Lung (tissue), 16 donors: ENCODE measurements around the gene SLC40A1. TPM values are rescaled to one million over a fixed set of nuclear protein-coding genes. Genes with fewer than 3 reads are reported as not detected.

Source experiments
- ATAC-seq: fragments of 200-7000 bp; cut with Tn5 transposase; one replicate; pipeline ENCODE4 v1.9.1; 2020; ENCODE audit warnings: moderate number of reproducible peaks; ENCODE audit not compliant: insufficient read depth, low FRiP score
- DNase-seq, 3 donors: peaks; one replicate each; pipeline ENCODE4 v3.0.0-alpha.2; 2013 to 2017
- H3K27ac ChIP-seq, 2 donors: one replicate each; pipeline ENCODE4 v1.5.1; 2013; ENCODE audit warnings: mild to moderate bottlenecking in 2 of 2, moderate library complexity in 2 of 2, control low read depth in 1 of 2, inconsistent platforms in 1 of 2, low read depth in 1 of 2, low read length in 1 of 2
- H3K27me3 ChIP-seq, 3 donors: one replicate each; pipeline ENCODE4 v1.5.1; 2013; ENCODE audit warnings: low read length in 2 of 3; ENCODE audit not compliant: control insufficient read depth in 3 of 3, insufficient read depth in 3 of 3
- H3K36me3 ChIP-seq, 4 donors: one replicate each; pipeline ENCODE4 v1.5.1; 2013; ENCODE audit warnings: low read length in 4 of 4, mild to moderate bottlenecking in 1 of 4, moderate library complexity in 1 of 4; ENCODE audit not compliant: control insufficient read depth in 4 of 4, insufficient read depth in 4 of 4
- H3K4me1 ChIP-seq, 5 donors: one replicate each; pipeline ENCODE4 v1.5.1; 2013; ENCODE audit warnings: low read length in 5 of 5, mild to moderate bottlenecking in 2 of 5, moderate library complexity in 1 of 5; ENCODE audit not compliant: control insufficient read depth in 5 of 5, insufficient read depth in 5 of 5
- H3K4me3 ChIP-seq: one replicate; pipeline ENCODE4 v1.5.1; 2013; ENCODE audit warnings: mild to moderate bottlenecking, control low read depth, moderate library complexity
- H3K9ac ChIP-seq, 2 donors: one replicate each; pipeline ENCODE4 v1.5.1; 2013; ENCODE audit warnings: low read length in 2 of 2, control low read depth in 1 of 2; ENCODE audit not compliant: insufficient read depth in 1 of 2
- H3K9me3 ChIP-seq, 4 donors: one replicate each; pipeline ENCODE4 v1.5.1; 2013; ENCODE audit warnings: low read length in 3 of 4, mild to moderate bottlenecking in 1 of 4, moderate library complexity in 1 of 4; ENCODE audit not compliant: control insufficient read depth in 4 of 4, insufficient read depth in 3 of 4
- WGBS, 2 donors: extraction: QIAGEN DNeasy Blood & Tissue Kit; methylation state at CpG; one replicate each; pipeline ENCODE4 v1.1.7; 2013; 5-methylcytosine and 5-hydroxymethylcytosine counted together
- long read RNA-seq, 5 donors: transcript quantifications; one replicate each; lab custom pipeline, GENCODE V29; 2026
- polyA plus RNA-seq, 2 donors: library from polyadenylated mRNA; stranded (reverse); fragments of 200-250 nt; gene quantifications; one replicate each; pipeline ENCODE4 v1.2.1, GENCODE V29; 2013
- total RNA-seq, 2 donors: library from RNA; depleted of rRNA in 1 of 2; stranded (reverse); fragments of >200 nt in 1 of 2; gene quantifications; one replicate each; pipeline ENCODE4 v1.2.1, GENCODE V29; 2014 to 2021
- TF ChIP-seq, protein P1 (sequence below): IDR thresholded peaks from 2 replicates; pipeline ENCODE4 v1.5.1; 2012; ENCODE audit warnings: mild to moderate bottlenecking; ENCODE audit errors: control extremely low read depth, extremely low read depth
- donor health status: control.
- donor health status: control.
- donor health status: Bipolar disorder and iron deficiency.
- donor health status: healthy.
- donor health status: DM: yes; HTN: yes; CAD: no.

SLC40A1 gene, protein sequence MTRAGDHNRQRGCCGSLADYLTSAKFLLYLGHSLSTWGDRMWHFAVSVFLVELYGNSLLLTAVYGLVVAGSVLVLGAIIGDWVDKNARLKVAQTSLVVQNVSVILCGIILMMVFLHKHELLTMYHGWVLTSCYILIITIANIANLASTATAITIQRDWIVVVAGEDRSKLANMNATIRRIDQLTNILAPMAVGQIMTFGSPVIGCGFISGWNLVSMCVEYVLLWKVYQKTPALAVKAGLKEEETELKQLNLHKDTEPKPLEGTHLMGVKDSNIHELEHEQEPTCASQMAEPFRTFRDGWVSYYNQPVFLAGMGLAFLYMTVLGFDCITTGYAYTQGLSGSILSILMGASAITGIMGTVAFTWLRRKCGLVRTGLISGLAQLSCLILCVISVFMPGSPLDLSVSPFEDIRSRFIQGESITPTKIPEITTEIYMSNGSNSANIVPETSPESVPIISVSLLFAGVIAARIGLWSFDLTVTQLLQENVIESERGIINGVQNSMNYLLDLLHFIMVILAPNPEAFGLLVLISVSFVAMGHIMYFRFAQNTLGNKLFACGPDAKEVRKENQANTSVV
- 100 to 1,000 TPM in 1 of 2 donors, 10 to 100 TPM in 1; 94.2 to 553 TPM for total RNA-seq
- 10 to 100 TPM; 50.2 to 57.4 TPM for polyA plus RNA-seq
- long read RNA-seq, donor 1, transcript SLC40A1-201 (8 exons, 3,442 nt): major isoform, 138 of 184 reads
- long read RNA-seq, donor 1, partial matches to known transcripts: 44 of 184 reads
- long read RNA-seq, donor 1, other reads (novel, unspliced or antisense): 0 of 184 reads
- long read RNA-seq, donor 2, transcript SLC40A1-201 (8 exons, 3,442 nt): major isoform, 11 of 51 reads
- long read RNA-seq, donor 2, partial matches to known transcripts: 40 of 51 reads
- long read RNA-seq, donor 2, other reads (novel, unspliced or antisense): 0 of 51 reads
- long read RNA-seq, donor 3, transcript SLC40A1-201 (8 exons, 3,442 nt): major isoform, 48 of 67 reads
- long read RNA-seq, donor 3, partial matches to known transcripts: 19 of 67 reads
- long read RNA-seq, donor 3, other reads (novel, unspliced or antisense): 0 of 67 reads
- long read RNA-seq, donor 4, transcript SLC40A1-201 (8 exons, 3,442 nt): major isoform, 5 of 21 reads
- long read RNA-seq, donor 4, partial matches to known transcripts: 14 of 21 reads
- long read RNA-seq, donor 4, other reads (novel, unspliced or antisense): 0 of 21 reads
- long read RNA-seq, donor 5, transcript SLC40A1-207 (4 exons, 993 nt): minor isoform, 7 of 124 reads
- long read RNA-seq, donor 5, transcript SLC40A1-201 (8 exons, 3,442 nt): major isoform, 75 of 124 reads
- long read RNA-seq, donor 5, partial matches to known transcripts: 42 of 124 reads
- long read RNA-seq, donor 5, other reads (novel, unspliced or antisense): 0 of 124 reads

DNA sequence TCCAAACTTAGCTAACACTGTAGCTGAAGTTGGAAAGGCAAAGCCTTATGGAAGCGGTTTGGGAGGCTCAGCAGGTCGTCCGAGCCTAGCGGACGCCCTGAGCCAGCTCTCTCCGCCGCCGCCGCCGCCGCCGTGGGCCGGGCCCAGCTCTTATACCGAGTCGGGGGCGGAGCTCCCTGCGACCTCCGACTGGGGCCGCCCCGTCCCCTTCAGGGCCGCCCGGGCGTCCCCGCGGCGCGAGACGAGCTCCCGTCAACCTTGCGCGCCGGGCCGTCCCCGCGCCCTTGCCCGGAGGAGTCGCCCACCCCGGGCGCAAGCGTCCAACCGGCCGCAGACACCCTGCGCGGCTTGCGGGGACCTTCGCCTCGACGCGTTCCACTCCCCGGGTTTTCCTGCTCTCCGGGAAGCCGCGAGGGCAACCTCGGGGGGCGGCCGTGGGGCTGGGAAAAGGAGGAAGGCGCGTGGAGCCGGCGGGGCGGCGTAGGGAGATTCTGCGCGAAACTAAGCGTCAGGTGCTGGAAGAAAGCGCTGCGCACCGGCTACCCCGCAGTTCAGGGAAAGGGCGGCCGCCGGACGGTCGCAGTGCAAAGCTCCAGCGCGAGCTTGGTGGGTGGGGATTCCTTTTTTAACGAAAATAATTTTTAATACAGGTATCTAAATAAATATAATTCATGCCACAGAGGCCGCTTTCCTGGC, at the start of gene SLC40A1:
SLC40A1 (minus strand) TSS at position 129 of the 696 bp plus-strand sequence. CDS start 326 bp downstream, outside the sequence.
- Histone ChIP-seq H3K27ac (peak within 1 kb of the TSS; percentile 98), H3K9ac (peak within 1 kb of the TSS; percentile 58 to 97), H3K9me3 (no peaks in the 10 kb centered on the region), H3K27me3 (no peaks in the 10 kb centered on the region), H3K4me3 (peak within 1 kb of the TSS; percentile 64), H3K4me1 (peaks cover 5 to 42% (median 17%) of the 10 kb centered on the region in 5 donors), H3K36me3 (peaks cover 0 to 29% (median 7%) of the 10 kb centered on the region in 4 donors)
- DNase-seq (peak; percentile 91 to 94 (median 92)), ATAC-seq (peak; percentile 94)
- TF ChIP-seq, protein P1, sequence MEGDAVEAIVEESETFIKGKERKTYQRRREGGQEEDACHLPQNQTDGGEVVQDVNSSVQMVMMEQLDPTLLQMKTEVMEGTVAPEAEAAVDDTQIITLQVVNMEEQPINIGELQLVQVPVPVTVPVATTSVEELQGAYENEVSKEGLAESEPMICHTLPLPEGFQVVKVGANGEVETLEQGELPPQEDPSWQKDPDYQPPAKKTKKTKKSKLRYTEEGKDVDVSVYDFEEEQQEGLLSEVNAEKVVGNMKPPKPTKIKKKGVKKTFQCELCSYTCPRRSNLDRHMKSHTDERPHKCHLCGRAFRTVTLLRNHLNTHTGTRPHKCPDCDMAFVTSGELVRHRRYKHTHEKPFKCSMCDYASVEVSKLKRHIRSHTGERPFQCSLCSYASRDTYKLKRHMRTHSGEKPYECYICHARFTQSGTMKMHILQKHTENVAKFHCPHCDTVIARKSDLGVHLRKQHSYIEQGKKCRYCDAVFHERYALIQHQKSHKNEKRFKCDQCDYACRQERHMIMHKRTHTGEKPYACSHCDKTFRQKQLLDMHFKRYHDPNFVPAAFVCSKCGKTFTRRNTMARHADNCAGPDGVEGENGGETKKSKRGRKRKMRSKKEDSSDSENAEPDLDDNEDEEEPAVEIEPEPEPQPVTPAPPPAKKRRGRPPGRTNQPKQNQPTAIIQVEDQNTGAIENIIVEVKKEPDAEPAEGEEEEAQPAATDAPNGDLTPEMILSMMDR: no peak
- WGBS, 2 donors: 0 to 1% methylated on average over 78 of the region's 78 CpGs

DNA sequence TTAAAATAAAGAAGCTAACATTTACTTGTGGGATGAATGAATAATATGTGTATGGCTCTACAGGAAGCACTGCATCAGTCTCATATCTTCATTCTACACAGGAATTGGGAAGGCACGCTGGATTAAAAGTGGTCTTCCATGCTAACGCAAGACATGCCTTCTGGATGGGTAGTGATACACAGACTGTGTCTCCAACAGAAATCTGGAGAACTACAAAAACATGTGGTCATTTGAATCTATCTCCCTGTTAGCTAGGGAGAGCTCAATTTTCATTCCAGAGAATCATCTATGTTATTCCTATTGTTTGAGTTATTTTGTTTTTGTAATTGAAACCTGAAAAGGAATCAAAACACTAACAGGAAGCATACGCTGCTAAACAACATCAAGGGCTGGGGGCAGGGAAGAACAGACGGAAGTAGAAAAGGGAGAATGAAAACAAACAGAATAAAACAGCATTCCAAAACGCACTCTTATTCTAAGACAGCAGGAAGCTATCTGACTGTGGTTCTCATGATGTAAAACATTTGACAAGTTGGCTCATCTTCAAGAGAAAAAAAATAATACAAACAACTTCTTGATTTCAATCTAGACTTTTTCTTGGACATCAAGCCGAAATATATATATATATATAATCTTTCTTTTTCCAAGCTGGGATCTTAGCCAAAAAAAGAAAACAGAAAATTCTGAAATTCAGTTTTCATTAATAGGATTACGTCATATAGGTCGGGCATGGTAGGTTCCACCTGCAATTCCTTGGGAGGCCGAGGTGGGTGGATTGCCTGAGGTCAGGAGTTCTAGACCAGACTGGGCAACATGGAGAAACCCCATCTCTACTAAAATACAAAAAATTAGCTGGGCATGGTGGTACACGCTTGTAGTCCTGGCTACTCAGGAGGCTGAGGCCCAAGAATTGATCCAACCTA, 49.2 kb upstream of the SLC40A1 start:
- Histone ChIP-seq H3K27ac (no peak overlapping the region), H3K4me3 (no peak overlapping the region), H3K9me3 (no peaks in the 10 kb centered on the region), H3K4me1 (peaks cover 0 to 14% (median 3%) of the 10 kb centered on the region in 5 donors), H3K36me3 (no peaks in the 10 kb centered on the region), H3K9ac (peak overlapping the region in 1 of 2 donors; percentile 14), H3K27me3 (no peaks in the 10 kb centered on the region)
- DNase-seq (peak; percentile 41 to 95 (median 94)), ATAC-seq (no peak)
- TF ChIP-seq, protein P1: no peak
- 66 to 73% methylated on average over 10 of the region's 10 CpGs for WGBS, 2 donors
